ENCODE data around the gene SHB.

The SHB gene

DNA sequence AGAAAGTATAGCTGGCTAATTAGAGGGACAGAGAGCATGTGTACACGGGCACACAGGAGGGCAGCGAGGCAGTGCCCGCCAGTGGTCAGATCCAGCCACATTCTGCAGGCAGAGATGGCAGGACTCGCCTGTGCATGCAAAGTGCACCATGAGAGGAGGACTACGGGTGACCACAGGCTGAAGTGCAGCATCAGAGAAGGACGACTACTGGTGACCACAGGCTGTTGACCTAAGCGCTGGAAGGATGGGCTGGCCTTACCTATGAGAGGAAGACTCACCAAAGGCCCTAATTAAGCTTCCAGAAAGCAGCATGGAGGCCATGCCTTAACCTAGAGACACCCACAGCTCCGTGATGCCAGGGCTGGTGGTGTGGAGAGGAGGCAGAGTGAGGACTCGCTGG is 110.9 kb downstream of the SHB start:
- H3K4me1 ChIP-seq (ENCODE audit: insufficient read depth, low read length, severe bottlenecking), result no peaks in the 10 kb centered on the region
- no peak overlapping the region for H3K9ac ChIP-seq (ENCODE audit: low read length)
- no peaks in the 10 kb centered on the region for H3K36me3 ChIP-seq (ENCODE audit: insufficient read depth, low read length)
- H2AFZ ChIP-seq (ENCODE audit: low read length), result no peak overlapping the region
- no peaks in the 10 kb centered on the region for H3F3A ChIP-seq (ENCODE audit: insufficient read depth, low read length)
- no peaks in the 10 kb centered on the region for H4K20me1 ChIP-seq (ENCODE audit: insufficient read depth, low read length)
- no peaks in the 10 kb centered on the region for H3K9me2 ChIP-seq (ENCODE audit: low read depth, low read length)
- TF ChIP-seq EZH2 (IDR thresholded peaks at IDR 0.05; ENCODE audit: borderline replicate concordance, low read length), result no peak
- TF ChIP-seq, protein P1, sequence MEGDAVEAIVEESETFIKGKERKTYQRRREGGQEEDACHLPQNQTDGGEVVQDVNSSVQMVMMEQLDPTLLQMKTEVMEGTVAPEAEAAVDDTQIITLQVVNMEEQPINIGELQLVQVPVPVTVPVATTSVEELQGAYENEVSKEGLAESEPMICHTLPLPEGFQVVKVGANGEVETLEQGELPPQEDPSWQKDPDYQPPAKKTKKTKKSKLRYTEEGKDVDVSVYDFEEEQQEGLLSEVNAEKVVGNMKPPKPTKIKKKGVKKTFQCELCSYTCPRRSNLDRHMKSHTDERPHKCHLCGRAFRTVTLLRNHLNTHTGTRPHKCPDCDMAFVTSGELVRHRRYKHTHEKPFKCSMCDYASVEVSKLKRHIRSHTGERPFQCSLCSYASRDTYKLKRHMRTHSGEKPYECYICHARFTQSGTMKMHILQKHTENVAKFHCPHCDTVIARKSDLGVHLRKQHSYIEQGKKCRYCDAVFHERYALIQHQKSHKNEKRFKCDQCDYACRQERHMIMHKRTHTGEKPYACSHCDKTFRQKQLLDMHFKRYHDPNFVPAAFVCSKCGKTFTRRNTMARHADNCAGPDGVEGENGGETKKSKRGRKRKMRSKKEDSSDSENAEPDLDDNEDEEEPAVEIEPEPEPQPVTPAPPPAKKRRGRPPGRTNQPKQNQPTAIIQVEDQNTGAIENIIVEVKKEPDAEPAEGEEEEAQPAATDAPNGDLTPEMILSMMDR (IDR thresholded peaks at IDR 0.05; ENCODE audit: low read length), result no peak
- peaks cover 6% of the 10 kb centered on the region for H3K27me3 ChIP-seq (ENCODE audit: insufficient read depth, low read length)
- no peaks in the 10 kb centered on the region for H3K9me3 ChIP-seq (ENCODE audit: low read length)
- H3K79me2 ChIP-seq (ENCODE audit: insufficient read depth, low read length), result no peaks in the 10 kb centered on the region
- H3K4me3 ChIP-seq (ENCODE audit: low read depth, low read length, poor library complexity, severe bottlenecking), result no peak overlapping the region
- H3K4me2 ChIP-seq (ENCODE audit: low read length), result no peak overlapping the region
- H3K27ac ChIP-seq (ENCODE audit: low read depth, low read length, poor library complexity, severe bottlenecking), result no peak overlapping the region

DNA sequence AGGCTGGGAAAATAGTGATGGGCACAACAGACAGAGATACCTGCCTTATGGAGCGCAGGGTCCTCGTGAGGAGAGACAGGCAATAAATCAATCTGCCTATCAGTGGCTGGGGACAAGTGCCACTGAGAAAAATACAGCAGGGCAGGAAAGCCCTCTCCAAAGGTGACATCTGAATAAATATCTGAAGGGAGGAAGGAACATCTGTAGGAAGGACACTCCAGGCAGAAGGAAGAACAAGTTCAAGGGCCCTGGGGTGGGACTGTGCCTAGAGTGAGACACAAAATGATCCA is 111.4 kb downstream of the SHB start:
- no peaks in the 10 kb centered on the region for H3K9me2 ChIP-seq (ENCODE audit: low read depth, low read length)
- no peaks in the 10 kb centered on the region for H3K79me2 ChIP-seq (ENCODE audit: insufficient read depth, low read length)
- H2AFZ ChIP-seq (ENCODE audit: low read length), result no peak overlapping the region
- no peaks in the 10 kb centered on the region for H3K9me3 ChIP-seq (ENCODE audit: low read length)
- no peaks in the 10 kb centered on the region for H3K36me3 ChIP-seq (ENCODE audit: insufficient read depth, low read length)
- TF ChIP-seq EZH2 (IDR thresholded peaks at IDR 0.05; ENCODE audit: borderline replicate concordance, low read length), result no peak
- TF ChIP-seq, protein P1 (IDR thresholded peaks at IDR 0.05; ENCODE audit: low read length), result no peak
- no peaks in the 10 kb centered on the region for H4K20me1 ChIP-seq (ENCODE audit: insufficient read depth, low read length)
- no peak overlapping the region for H3K4me2 ChIP-seq (ENCODE audit: low read length)
- no peaks in the 10 kb centered on the region for H3F3A ChIP-seq (ENCODE audit: insufficient read depth, low read length)
- H3K9ac ChIP-seq (ENCODE audit: low read length), result no peak overlapping the region
- H3K27me3 ChIP-seq (ENCODE audit: insufficient read depth, low read length), result peaks cover 6% of the 10 kb centered on the region
- no peak overlapping the region for H3K4me3 ChIP-seq (ENCODE audit: low read depth, low read length, poor library complexity, severe bottlenecking)
- no peak overlapping the region for H3K27ac ChIP-seq (ENCODE audit: low read depth, low read length, poor library complexity, severe bottlenecking)
- H3K4me1 ChIP-seq (ENCODE audit: insufficient read depth, low read length, severe bottlenecking), result no peaks in the 10 kb centered on the region

DNA sequence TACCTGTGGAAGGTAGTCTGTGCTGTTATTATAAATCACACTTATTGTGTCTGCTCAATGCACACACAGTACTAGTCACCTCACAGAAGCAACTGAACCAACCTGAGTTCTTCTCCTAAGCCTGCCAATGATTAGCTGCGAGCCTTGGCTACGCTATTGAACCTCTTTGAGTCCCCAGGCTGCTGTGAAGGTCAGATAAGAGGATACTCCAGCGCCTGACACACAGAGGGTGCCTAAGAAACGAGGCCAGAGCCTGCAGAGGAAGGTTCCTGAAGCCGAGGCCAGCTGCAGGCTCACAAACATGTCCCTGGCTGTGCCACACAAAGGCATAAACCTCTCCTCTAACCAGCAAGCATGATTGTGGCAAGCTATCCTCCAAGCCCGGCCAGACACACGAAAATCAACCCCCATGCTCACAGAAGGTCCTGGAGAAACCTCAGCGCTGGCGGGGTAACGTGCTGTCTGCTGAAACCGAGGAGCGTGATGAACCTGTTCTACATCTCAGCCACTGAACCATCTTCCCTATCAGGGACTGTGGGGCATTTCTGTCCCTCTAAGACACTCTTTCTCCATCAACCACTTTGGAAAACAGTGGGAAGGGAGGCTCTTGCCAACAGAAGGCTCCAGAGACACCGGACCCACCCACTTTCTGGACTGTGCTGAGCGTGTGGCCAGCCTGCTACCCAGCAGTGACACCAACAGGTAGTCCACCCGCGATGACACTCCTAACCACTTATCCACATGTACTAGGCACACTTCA is 111.9 kb downstream of the SHB start:
- H4K20me1 ChIP-seq (ENCODE audit: insufficient read depth, low read length), result no peaks in the 10 kb centered on the region
- H3K9me2 ChIP-seq (ENCODE audit: low read depth, low read length), result no peaks in the 10 kb centered on the region
- H3K27me3 ChIP-seq (ENCODE audit: insufficient read depth, low read length), result peaks cover 6% of the 10 kb centered on the region
- no peak overlapping the region for H3K4me3 ChIP-seq (ENCODE audit: low read depth, low read length, poor library complexity, severe bottlenecking)
- no peaks in the 10 kb centered on the region for H3K9me3 ChIP-seq (ENCODE audit: low read length)
- no peaks in the 10 kb centered on the region for H3F3A ChIP-seq (ENCODE audit: insufficient read depth, low read length)
- H3K4me1 ChIP-seq (ENCODE audit: insufficient read depth, low read length, severe bottlenecking), result no peaks in the 10 kb centered on the region
- H2AFZ ChIP-seq (ENCODE audit: low read length), result no peak overlapping the region
- TF ChIP-seq, protein P1 (IDR thresholded peaks at IDR 0.05; ENCODE audit: low read length), result no peak
- no peak for TF ChIP-seq EZH2 (IDR thresholded peaks at IDR 0.05; ENCODE audit: borderline replicate concordance, low read length)
- H3K4me2 ChIP-seq (ENCODE audit: low read length), result no peak overlapping the region
- H3K36me3 ChIP-seq (ENCODE audit: insufficient read depth, low read length), result no peaks in the 10 kb centered on the region
- H3K79me2 ChIP-seq (ENCODE audit: insufficient read depth, low read length), result no peaks in the 10 kb centered on the region
- no peak overlapping the region for H3K27ac ChIP-seq (ENCODE audit: low read depth, low read length, poor library complexity, severe bottlenecking)
- no peak overlapping the region for H3K9ac ChIP-seq (ENCODE audit: low read length)

Measured in OCI-LY1 (cell line).